ENCODE data around the gene SHPK.

DNA sequence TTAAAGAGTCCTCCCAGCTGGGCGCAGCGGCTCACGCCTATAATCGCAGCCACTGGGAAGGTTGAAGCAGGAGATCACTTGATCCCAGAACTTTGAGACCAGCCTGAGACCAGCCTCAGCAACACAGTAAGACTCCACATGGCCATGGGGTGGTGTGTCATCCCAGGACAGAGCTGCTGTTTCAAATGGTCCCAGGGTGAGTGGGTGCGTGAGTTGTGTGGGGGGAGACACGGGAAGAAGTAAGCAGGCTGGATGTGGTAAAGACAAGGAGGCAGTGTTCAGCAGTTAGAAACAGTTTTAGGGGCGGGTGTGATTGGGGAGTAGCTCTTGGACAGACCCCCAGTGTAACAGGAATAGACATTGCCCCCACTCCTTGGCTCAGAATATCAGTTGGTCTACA, 3.8 kb downstream of the SHPK start:
- TF ChIP-seq CTCF (IDR thresholded peaks at IDR 0.05; ENCODE audit: low read length) (no peak), EZH2 (IDR thresholded peaks at IDR 0.05; ENCODE audit: borderline replicate concordance, low read length) (no peak)

All from OCI-LY1 (cell line).